ENCODE results near the gene THOC2.
"Not testable (repeated sequence)": the region's sequence is repeated elsewhere in the genome, so short reads cannot be mapped to it uniquely, and the experiment has no call there.

DNA sequence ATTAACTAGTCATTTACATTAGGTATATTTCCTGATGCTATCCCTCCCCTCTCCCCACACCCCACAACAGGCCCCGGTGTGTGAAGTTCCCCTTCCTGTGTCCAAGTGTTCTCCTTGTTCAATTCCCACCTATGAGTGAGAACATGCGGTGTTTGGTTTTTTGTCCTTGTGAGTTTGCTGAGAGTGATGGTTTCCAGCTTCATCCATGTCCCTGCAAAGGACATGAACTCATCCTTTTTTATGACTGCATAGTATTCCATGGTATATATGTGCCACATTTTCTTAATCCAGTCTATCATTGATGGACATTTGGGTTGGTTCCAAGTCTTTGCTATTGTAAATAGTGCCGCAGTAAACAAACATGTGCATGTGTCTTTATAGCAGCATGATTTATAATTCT is 69.1 kb downstream of the THOC2 start:
- not testable (repeated sequence) for TF ChIP-seq POLR2A (IDR thresholded peaks at IDR 0.05; ENCODE audit: low read length); GATA1 (IDR thresholded peaks at IDR 0.05; ENCODE audit: low read depth, low read length)

Measured in erythroblast (primary cell).